CD4-positive, CD25-positive, alpha-beta regulatory T cell (primary cell): Measurements from ENCODE around the gene TECTA. TPM values are rescaled to one million over a fixed set of nuclear protein-coding genes. Genes with fewer than 3 reads are reported as not detected.

Experiments
- ATAC-seq, 2 donors: fragments of 150-1000 bp; cut with Tn5 transposase; one replicate each; pipeline ENCODE4 v1.10.0; 2021; ENCODE audit warnings: low read depth in 2 of 2, moderate number of reproducible peaks in 2 of 2, moderate library complexity in 1 of 2
- DNase-seq, 3 donors: peaks; one replicate each; pipeline versions ENCODE4 v3.0.0 to v3.0.0-alpha.2; 2012 to 2022; ENCODE audit warnings: mixed read lengths in 1 of 3
- H3K27ac ChIP-seq: one replicate; pipeline ENCODE4 v1.7.0; 2013; ENCODE audit warnings: mild to moderate bottlenecking, low read length; ENCODE audit not compliant: insufficient read depth, poor library complexity, severe bottlenecking
- H3K27me3 ChIP-seq: one replicate; pipeline ENCODE4 v1.7.0; 2013; ENCODE audit warnings: low read length; ENCODE audit not compliant: control insufficient read depth, insufficient read depth
- H3K36me3 ChIP-seq: one replicate; pipeline ENCODE4 v1.7.0; 2013; ENCODE audit warnings: mild to moderate bottlenecking, low read length, moderate library complexity; ENCODE audit not compliant: control insufficient read depth, insufficient read depth
- H3K4me1 ChIP-seq: 2 replicates; pipeline ENCODE4 v1.7.0; 2013; ENCODE audit warnings: mild to moderate bottlenecking, low read length; ENCODE audit not compliant: insufficient read depth, control insufficient read depth, poor library complexity, severe bottlenecking
- H3K4me3 ChIP-seq: one replicate; pipeline ENCODE4 v1.7.0; 2013; ENCODE audit warnings: low read depth, mild to moderate bottlenecking, low read length, moderate library complexity
- H3K9me3 ChIP-seq, 2 experiments: 1 replicate in 1 of 2; 2 replicates in 1 of 2; pipeline ENCODE4 v1.7.0; 2013; ENCODE audit warnings: low read length in 2 of 2, mild to moderate bottlenecking in 1 of 2, moderate library complexity in 1 of 2; ENCODE audit not compliant: control insufficient read depth in 2 of 2
- H3K27ac Mint-ChIP-seq, 3 donors: one replicate each; pipeline ENCODE4 v1.8.0; 2020 to 2022; ENCODE audit warnings: mild to moderate bottlenecking in 3 of 3, mixed read lengths in 3 of 3, moderate library complexity in 2 of 3
- H3K27me3 Mint-ChIP-seq: one replicate; pipeline ENCODE4 v1.8.0; 2022; ENCODE audit warnings: mild to moderate bottlenecking, mixed read lengths
- H3K36me3 Mint-ChIP-seq: one replicate; pipeline ENCODE4 v1.8.0; 2020; ENCODE audit warnings: mixed read lengths
- H3K4me1 Mint-ChIP-seq, 4 donors: one replicate each; pipeline ENCODE4 v1.8.0; 2020 to 2022; ENCODE audit warnings: mixed read lengths in 4 of 4, mild to moderate bottlenecking in 1 of 4
- H3K4me3 Mint-ChIP-seq, 4 donors: one replicate each; pipeline ENCODE4 v1.8.0; 2020 to 2022; ENCODE audit warnings: mild to moderate bottlenecking in 4 of 4, mixed read lengths in 4 of 4, moderate library complexity in 3 of 4
- H3K9me3 Mint-ChIP-seq, 7 donors: one replicate each; pipeline ENCODE4 v1.8.0; 2020 to 2022; ENCODE audit warnings: mixed read lengths in 7 of 7, mild to moderate bottlenecking in 3 of 7, moderate library complexity in 2 of 7
- polyA plus RNA-seq, 4 donors: library from polyadenylated mRNA; unstranded; fragments of 300-500 nt; fragmentation: Illumina TruSeq; gene quantifications; one replicate each; pipeline ENCODE4 v1.2.3, GENCODE V29; 2021
- total RNA-seq: library from RNA; stranded (reverse); gene quantifications from one replicate; pipeline ENCODE4 v1.2.3, GENCODE V29; 2022

The TECTA gene
- total and polyA plus RNA-seq, 5 donors from 2014 or later: 0.30 to 0.78 TPM; not detected in 3

DNA sequence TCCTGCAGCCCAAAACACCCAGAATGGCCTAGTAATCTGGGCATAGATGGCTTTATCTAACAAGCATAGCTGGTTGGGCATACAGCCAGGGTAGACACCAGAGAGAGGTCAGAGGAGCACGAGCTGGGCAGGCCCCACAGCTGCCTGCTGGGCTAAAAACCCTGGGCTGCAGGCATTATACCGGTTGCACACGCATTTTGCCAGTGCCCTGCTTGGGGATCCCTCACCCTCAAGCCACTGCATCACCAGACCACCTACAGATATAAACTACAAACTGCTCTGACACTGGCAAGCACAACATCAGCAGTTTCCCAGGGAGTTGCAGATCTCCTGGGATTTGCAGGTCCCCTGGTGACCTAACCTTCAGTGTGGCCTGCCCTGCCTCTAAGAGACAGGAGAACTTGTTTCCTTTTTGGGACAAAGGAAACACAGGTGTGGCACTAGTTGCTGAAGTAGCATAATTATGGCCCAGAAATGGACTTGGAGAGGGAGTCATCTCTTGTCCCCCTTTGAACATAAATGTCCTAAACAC lies 112.4 kb downstream of the TECTA start:
- Histone ChIP-seq H3K36me3 (no peaks in the 10 kb centered on the region), H3K9me3 (no peaks in the 10 kb centered on the region), H3K4me3 (no peak overlapping the region), H3K4me1 (no peaks in the 10 kb centered on the region), H3K27me3 (peaks cover 9% of the 10 kb centered on the region), H3K27ac (no peak overlapping the region)
- no peak for DNase-seq
- peaks cover 0 to 2% (median 0%) of the 10 kb centered on the region in 7 donors for H3K9me3 Mint-ChIP-seq
- H3K27ac Mint-ChIP-seq: no peak overlapping the region
- ATAC-seq: no peak
- H3K4me1 Mint-ChIP-seq: no peaks in the 10 kb centered on the region
- H3K27me3 Mint-ChIP-seq: peaks cover 28% of the 10 kb centered on the region
- H3K36me3 Mint-ChIP-seq: no peaks in the 10 kb centered on the region
- H3K4me3 Mint-ChIP-seq: no peak overlapping the region

DNA sequence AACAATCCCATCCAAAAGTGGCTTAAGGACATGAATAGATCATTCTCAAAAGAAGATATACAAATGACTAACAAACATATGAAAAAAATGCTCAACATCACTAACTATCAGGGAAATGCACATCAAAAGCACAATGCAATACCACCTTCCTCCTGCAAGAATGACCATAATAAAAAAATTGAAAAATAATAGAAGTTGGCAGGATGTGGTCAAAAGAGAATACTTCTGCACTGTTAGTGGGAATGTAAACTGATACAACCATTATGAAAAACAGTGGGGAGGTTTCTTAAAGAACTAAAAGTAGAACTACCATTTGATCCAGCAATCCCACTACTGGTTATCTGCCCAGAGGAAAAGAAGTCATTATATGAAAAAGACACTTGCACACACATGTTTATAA lies 113.8 kb downstream of the TECTA start:
- Mint-ChIP-seq H3K27me3 (peaks cover 28% of the 10 kb centered on the region), H3K4me1 (no peaks in the 10 kb centered on the region)
- ATAC-seq: no peak

DNA sequence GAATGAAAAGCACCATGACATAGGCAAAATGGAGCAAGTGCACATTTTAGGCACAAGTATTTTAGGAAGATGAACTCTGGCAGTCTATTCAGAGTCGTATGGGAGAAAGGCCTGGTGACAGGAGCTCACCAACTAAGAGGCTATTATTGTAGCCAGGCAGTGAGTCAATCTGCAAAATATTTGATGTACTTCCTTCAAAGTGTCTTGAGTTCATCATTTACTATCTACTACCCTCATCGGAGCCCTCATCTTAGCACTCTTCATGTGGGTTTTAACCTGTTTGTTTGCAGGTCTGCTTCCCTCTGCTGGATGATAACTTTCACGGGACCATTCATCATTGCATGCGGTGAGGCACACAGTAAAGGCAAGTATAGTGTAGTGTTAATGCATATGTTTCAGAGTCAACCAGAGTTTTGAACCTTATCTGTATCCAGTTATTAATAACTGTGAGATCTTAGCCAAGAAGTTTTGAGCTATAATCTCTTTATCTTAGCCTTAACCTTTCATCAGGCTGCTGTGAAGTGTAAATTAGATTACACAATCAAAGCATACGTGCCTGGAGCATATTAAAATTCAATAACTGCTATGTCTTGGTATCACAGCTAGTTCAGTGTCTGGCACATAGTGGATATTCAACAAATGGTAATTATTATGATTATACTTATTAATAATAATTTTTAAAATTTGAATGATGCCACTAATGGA lies 120.6 kb downstream of the TECTA start:
- Mint-ChIP-seq H3K36me3 (no peaks in the 10 kb centered on the region), H3K4me3 (no peak overlapping the region), H3K4me1 (no peaks in the 10 kb centered on the region), H3K9me3 (peaks cover 0 to 2% (median 0%) of the 10 kb centered on the region in 7 donors), H3K27me3 (peaks cover 10% of the 10 kb centered on the region), H3K27ac (no peak overlapping the region)
- DNase-seq (no peak), ATAC-seq (no peak)
- no peaks in the 10 kb centered on the region for H3K4me1 ChIP-seq
- no peak overlapping the region for H3K4me3 ChIP-seq
- H3K36me3 ChIP-seq: no peaks in the 10 kb centered on the region
- no peaks in the 10 kb centered on the region for H3K9me3 ChIP-seq
- H3K27ac ChIP-seq: no peak overlapping the region
- peaks cover 9% of the 10 kb centered on the region for H3K27me3 ChIP-seq

More for the DNA sequence above, 113.8 kb downstream of the TECTA start:
- no peak overlapping the region for H3K4me3 Mint-ChIP-seq
- H3K9me3 Mint-ChIP-seq: peaks cover 0 to 2% (median 0%) of the 10 kb centered on the region in 7 donors
- no peak overlapping the region for H3K4me3 ChIP-seq
- no peaks in the 10 kb centered on the region for H3K4me1 ChIP-seq
- H3K27ac ChIP-seq: no peak overlapping the region
- H3K36me3 ChIP-seq: no peaks in the 10 kb centered on the region
- H3K36me3 Mint-ChIP-seq: no peaks in the 10 kb centered on the region
- peaks cover 9% of the 10 kb centered on the region for H3K27me3 ChIP-seq
- H3K9me3 ChIP-seq: no peaks in the 10 kb centered on the region
- no peak overlapping the region for H3K27ac Mint-ChIP-seq
- no peak for DNase-seq

DNA sequence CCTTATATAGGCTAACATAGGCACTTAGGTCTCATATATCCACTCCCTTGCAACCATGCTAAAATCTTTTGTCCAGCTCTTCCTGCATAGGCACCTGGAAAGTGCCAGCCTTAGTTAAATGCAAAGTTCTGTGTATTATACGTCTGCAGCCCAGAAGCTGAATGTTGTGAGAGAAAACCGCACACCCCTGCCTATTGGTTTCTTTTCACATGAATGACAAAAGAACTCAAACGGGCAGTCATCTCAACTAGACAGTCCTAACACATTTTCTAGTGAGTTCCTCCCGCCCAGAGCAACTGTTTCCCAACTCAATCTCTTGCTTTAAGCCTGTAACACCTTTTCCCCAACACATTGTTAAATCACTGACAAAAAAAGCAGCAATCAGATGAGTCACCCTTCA lies 122.1 kb downstream of the TECTA start:
- H3K9me3 Mint-ChIP-seq: peaks cover 0 to 2% (median 0%) of the 10 kb centered on the region in 7 donors
- no peak for DNase-seq
- H3K27ac Mint-ChIP-seq: no peak overlapping the region
- H3K4me3 ChIP-seq: no peak overlapping the region
- no peaks in the 10 kb centered on the region for H3K9me3 ChIP-seq
- H3K27me3 Mint-ChIP-seq: peaks cover 14% of the 10 kb centered on the region
- H3K4me3 Mint-ChIP-seq: no peak overlapping the region
- H3K4me1 Mint-ChIP-seq: no peaks in the 10 kb centered on the region
- no peaks in the 10 kb centered on the region for H3K36me3 ChIP-seq
- H3K27me3 ChIP-seq: peaks cover 6% of the 10 kb centered on the region
- no peaks in the 10 kb centered on the region for H3K4me1 ChIP-seq
- no peak overlapping the region for H3K27ac ChIP-seq
- no peak for ATAC-seq
- no peaks in the 10 kb centered on the region for H3K36me3 Mint-ChIP-seq

- Mint-ChIP-seq H3K4me1 (no peaks in the 10 kb centered on the region), H3K27me3 (peaks cover 21% of the 10 kb centered on the region), H3K36me3 (no peaks in the 10 kb centered on the region), H3K27ac (no peak overlapping the region), H3K9me3 (peaks cover 0 to 3% (median 0%) of the 10 kb centered on the region in 7 donors), H3K4me3 (no peak overlapping the region)
- Histone ChIP-seq H3K27ac (no peak overlapping the region), H3K27me3 (peaks cover 11% of the 10 kb centered on the region), H3K4me1 (no peaks in the 10 kb centered on the region), H3K36me3 (no peaks in the 10 kb centered on the region), H3K9me3 (no peaks in the 10 kb centered on the region), H3K4me3 (no peak overlapping the region)
- ATAC-seq (no peak), DNase-seq (no peak)
Measured at GRCh38 chr11:121225382-121225781, 124.3 kb downstream of the TECTA start.

- H3K4me1 Mint-ChIP-seq: no peaks in the 10 kb centered on the region
- no peak overlapping the region for H3K4me3 ChIP-seq
- no peak overlapping the region for H3K27ac Mint-ChIP-seq
- no peak overlapping the region for H3K27ac ChIP-seq
- peaks cover 23% of the 10 kb centered on the region for H3K27me3 Mint-ChIP-seq
- H3K9me3 ChIP-seq: no peaks in the 10 kb centered on the region
- peaks cover 14% of the 10 kb centered on the region for H3K27me3 ChIP-seq
- H3K4me3 Mint-ChIP-seq: no peak overlapping the region
- no peaks in the 10 kb centered on the region for H3K4me1 ChIP-seq
- no peaks in the 10 kb centered on the region for H3K36me3 Mint-ChIP-seq
- DNase-seq (no peak), ATAC-seq (no peak)
- H3K9me3 Mint-ChIP-seq: peaks cover 0 to 3% (median 0%) of the 10 kb centered on the region in 7 donors
- no peaks in the 10 kb centered on the region for H3K36me3 ChIP-seq
Measured at GRCh38 chr11:121226415-121227263, 125.6 kb downstream of the TECTA start.

DNA sequence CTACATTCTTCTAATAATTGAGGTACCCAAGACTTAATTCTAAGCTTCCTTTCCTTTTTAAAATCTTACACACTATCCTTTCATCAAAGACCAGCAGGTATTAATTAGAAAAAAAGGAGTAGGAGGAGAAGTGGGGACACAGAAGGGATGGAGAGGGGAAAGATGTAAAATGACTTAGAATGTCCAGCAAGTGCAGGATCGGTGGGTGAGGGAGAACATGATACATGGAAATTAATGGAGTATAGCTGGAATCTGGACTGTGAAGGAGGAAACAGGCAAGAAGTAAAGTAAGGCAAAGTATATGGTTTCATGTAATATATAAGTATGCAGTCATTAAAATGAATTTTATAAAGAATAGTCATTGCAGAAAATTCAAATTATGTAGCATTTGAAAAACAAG lies 127.8 kb downstream of the TECTA start:
- H3K36me3 ChIP-seq: no peaks in the 10 kb centered on the region
- no peaks in the 10 kb centered on the region for H3K4me1 ChIP-seq
- Mint-ChIP-seq H3K4me3 (no peak overlapping the region), H3K9me3 (peaks cover 0 to 3% (median 0%) of the 10 kb centered on the region in 7 donors), H3K36me3 (no peaks in the 10 kb centered on the region), H3K4me1 (no peaks in the 10 kb centered on the region), H3K27ac (no peak overlapping the region), H3K27me3 (peaks cover 38% of the 10 kb centered on the region)
- H3K27ac ChIP-seq: no peak overlapping the region
- no peaks in the 10 kb centered on the region for H3K9me3 ChIP-seq
- DNase-seq: no peak
- no peak overlapping the region for H3K4me3 ChIP-seq
- H3K27me3 ChIP-seq: peaks cover 16% of the 10 kb centered on the region
- no peak for ATAC-seq
